NCI-H2107 treated with DMSO at 0.1 percent for 48 hours (cell line): ENCODE data around the gene SOBP.
"Not testable (repeated sequence)": the region's sequence is repeated elsewhere in the genome, so short reads cannot be mapped to it uniquely, and the experiment has no call there.

Experiments
- DNase-seq: peaks from one replicate; lab custom pipeline; 2025; ENCODE audit not compliant: unreplicated experiment; lab: John Stamatoyannopoulos, UW

The SOBP gene

DNA sequence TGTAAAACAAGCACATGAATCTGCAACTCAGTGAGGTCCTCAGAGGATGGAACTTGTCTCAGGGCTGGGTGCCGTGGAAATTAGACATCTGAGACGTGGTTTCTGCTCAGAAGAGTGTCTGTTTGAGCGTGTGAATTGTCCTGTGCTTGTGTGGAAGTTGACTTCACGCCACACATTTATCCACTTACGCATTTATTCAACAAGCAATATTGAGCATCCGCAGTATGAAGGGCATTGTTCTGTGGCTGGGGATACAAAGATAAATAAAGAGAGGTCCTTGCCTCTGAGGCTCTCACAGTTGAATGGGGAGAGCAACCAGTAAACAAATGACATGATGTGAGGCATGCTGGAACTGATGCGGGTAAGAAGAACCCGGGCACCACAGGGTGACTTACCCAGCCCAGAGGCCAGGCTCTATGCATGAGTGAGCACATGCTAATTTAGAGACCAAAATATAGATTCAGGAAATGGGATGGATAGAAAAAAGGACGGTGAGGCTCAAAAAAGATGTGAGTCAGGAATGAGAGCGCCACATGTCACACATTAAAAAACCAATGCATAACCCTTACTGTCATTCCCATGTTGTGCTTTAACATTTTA, 60.4 kb downstream of the SOBP start:
- DNase-seq = peak; percentile 71

DNA sequence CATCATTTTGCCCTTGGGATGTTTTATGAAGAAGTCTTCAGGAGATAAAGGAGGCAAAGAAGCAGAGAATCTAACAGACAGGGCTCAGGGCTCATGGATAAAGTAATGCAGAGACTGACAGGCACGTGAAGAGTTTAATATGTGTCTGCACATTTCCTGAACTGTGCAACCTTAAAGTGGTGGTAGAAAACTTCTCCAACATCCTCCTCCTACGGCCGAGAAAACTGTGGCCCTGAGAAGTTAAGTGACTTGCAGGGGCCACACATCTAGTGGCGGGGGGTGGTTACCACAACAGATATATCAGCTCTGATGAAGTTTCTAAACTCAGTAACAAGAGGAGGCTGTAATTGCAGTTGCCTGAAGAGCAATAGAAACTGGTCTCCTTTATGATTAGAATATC, 61.0 kb downstream of the SOBP start:
- no peak for DNase-seq

DNA sequence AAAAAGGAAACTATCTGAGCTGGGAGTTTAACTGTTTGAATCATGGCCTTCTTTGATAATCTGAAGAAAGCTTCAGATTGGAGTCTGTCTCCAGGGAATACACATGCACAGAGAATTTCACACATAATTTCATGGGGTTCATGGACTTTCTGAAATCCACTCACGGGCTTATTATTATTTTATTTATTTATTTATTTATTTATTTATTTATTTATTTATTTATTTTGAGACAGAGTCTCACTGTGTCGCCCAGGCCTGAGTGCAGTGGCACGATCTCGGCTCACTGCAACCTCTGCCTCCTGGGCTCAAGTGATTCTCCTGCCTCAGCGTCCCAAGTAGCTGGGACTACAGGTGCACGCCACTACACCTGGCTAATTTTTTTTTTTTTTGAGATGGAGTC, 63.2 kb downstream of the SOBP start:
- DNase-seq = not testable (repeated sequence)

DNA sequence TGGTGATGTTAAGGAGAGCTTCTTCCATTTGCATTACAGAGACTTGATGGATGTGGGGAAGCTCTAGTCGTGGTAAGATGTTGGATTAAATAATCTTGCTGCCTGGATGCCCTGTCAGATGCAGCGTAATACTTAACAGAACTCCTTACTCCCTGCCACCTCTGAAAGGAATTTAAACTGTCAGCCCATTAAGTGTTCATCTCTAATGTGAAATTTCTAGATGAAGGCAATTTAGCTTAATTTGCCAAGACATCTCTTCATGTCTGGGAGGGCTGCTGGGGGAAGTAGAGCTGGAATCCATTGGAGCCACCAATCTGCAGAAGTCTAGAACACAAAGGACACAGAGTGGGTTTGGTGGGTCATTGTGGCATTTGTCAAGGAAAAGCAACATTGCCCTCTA, 64.4 kb downstream of the SOBP start:
- no peak for DNase-seq

DNA sequence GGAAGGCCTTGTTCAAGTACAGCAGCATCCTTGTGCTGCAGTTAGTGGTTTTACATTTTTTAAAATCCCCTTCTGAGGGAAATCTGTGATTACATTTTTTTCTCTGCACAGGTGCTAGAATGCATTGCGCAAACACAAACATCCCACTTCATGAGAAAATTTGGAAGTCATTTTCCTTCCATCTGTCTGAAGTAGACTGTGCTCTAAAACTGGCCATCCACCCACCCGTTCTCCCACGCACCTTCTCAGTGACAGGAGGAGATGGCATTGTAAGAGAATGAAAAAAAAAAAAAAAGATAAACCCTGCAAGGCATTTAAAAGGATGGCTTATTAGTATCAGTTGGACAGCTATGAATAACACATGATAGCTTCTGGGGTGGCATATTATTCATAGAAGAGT, 65.0 kb downstream of the SOBP start:
- no peak for DNase-seq

DNA sequence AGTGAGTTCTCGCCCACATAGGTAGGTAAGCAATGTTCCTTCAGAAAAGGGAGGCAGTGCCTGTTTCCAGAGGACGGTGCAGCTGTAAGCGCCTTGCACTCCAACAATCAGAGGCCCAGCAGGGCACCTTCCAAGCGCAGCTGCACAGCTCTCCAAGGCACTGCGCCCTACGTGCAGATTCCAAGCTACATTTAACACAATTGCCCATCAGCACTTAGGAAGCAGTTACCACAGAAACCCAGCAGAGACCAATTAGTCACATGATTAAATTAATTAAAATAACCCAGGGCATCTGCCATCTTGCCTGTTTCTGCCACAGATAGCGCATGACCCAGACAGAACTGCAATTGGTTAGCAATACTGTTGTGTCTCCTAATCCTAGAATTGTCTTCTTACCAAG, 65.5 kb downstream of the SOBP start:
- peak; percentile 89 for DNase-seq

DNA sequence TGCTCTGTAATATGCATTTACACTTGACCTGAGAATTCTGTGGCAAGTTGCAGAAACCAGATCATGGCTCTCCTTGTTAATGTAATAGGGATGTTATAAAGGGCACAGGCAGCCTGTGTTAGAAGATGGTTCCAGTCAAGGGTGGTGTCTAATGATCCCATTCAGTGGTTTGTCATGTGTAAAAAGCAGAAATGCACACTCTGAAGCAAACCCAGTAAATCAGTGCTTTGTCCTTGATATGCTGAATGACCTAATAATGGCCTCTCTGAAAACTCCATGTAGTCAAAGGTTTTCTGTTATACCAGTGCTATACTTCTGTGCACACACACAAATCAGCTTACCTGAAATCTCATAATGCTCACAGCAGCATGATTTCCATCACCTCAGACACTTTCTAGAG, 66.2 kb downstream of the SOBP start:
- DNase-seq = no peak

DNA sequence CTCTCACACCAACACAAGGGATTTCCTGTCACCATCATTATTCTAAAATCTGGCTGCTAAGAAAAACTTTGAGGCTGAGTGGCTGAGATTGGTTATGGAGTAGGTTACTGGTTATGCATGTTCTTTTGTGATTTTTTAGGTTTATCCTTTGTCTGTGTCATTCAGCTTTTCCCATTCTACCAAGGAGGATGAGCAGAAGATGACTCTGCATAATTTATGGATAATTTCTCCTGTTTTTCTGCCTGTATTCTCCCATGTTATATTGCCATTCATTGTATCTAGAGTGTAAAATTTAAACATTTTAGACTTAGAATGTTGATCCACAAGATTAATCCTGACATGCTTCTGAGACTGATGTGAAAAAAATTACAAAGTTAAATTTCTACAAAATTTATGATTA, 67.8 kb downstream of the SOBP start:
- no peak for DNase-seq

DNA sequence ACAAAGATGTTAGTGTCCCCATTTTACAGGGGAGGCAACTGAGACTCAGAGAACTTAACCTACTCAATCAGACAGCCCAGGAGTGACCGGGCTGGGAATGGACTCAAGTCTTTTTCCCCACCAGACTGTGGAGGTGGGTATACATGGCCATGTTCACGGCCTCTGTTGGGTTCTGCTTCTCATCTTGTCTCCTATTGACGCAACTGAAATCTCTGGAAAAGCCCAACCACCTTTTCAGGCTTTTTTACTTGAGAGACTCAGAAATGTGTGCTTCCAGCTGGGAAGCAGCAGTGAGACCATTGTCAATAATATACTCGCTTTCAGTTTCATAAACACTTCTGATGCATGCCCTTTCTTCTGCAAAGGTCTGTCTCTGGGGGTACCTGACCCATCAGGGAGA, 70.7 kb downstream of the SOBP start:
- peak; percentile 32 for DNase-seq

DNA sequence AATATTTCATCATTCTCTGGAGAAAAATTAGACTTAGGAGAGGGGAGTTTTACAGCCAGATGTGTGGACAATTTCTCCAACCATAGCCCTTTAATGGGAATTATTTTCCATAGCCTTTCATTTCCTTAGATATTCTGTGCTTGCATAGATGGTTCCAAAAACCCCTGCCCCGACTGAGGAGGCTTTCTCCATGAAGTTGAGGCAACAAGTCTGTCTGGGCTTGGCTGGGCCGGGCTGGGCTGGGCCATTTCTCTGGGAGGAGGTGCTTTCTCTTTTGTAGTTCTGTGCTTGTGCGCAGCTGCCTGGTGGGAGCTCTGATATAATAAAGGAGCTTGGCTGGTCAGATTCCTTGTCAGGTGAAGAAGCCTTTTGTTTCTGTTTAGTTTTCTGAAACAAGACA, 71.4 kb downstream of the SOBP start:
- no peak for DNase-seq

DNA sequence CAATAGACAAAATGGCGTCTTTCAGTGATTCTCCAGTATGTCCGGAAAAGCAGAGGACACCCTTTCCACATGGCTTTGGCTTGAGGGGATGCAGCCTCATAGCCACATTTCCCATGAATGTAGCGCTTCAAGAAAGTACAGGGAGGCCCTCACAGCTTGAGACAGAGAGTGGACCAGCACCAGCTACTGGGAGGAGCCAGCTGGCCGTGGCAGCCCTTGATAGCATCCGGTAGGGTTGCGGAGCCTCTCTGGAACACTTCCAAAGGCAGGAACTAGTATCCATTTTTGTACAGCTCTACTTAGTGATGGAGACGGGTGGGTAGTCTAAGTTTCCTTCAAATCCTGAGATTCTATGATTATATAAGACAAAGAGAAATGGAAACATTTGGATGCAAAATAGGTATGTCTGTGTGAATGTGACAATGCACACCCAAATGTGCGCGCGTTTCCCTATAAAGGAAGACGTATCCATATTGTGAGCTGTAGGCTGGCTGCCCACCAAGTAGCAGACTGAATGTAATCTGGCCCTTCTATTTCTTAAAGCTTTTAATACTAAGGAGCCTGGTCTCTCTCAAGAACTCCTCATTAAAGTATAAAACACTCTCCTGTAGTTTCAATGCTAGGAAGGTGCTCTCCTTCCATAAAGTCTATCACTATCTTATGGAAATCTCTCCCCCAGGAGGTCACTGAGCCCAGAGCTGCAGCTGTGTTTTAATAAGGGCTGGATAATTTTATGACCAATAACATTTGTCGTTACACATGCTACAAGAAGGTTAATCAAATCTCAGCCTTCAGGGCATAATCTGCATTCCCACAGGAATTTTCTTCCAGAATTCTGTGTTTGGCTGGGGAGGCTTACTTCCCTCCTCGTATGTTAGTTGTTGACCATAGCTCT, 74.0 kb downstream of the SOBP start:
- DNase-seq = no peak

DNA sequence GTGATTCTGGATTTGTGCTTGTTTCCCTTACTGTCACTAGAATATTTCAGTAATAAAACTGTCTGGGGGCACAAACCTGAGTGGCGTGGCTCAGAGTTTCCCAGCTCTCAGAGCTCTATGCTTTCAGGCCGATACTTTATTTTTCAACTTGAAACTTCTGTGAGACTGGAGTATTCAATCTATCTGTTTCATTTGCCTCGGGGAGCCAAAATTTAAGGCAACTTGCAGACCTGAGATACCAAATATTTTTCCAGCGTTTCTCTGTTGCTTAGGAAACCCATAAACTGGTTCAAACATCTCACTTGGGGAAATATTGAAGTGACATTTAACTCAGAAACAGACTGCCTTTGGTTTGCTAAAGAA, 74.7 kb downstream of the SOBP start:
- DNase-seq = no peak

DNA sequence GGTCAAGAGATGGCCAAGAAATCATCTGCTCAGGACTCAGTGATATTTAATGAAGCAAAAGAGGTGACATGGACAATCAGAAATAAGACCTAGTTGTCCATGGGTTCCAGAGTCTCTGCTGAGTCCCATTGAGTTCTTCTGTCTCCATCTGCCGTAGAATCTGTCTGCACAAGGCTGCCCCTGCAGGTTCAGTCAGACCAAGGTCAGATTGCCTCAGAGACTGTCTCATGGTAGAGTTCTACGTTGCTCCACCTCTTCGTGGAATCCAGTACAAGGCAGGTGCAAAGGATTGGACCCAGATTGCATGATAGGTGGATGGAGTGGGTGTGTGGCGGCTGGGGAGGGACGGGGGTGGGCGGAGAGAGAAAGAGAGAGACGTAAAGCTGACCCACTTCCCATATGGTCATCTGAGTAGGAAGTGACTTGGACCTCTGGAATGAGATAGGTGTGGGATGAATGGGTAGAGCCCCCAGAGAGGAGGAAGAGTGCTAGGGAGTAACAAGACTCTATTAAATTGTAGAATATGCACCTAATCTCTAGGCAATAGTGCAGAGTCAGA, 75.3 kb downstream of the SOBP start:
- no peak for DNase-seq

DNA sequence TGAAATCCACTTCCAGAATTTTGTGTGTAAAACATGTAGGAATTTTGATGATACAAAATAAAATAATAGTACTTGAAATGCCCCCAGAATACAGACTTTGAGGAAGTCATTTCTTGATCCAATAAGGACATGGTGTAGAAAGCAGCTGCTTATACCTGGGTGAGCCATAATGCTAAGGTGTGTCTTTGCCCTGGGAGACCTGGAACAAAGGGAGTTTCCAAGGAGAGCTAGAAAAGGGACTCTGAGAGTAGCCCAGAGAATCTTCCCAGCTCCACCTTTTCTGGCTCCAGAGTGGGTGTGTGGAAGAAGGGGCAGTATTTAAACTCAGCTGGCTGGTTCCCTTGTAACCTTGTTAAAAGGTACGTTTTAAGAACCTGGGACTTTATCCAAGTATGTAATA, 77.7 kb downstream of the SOBP start:
- DNase-seq = no peak

DNA sequence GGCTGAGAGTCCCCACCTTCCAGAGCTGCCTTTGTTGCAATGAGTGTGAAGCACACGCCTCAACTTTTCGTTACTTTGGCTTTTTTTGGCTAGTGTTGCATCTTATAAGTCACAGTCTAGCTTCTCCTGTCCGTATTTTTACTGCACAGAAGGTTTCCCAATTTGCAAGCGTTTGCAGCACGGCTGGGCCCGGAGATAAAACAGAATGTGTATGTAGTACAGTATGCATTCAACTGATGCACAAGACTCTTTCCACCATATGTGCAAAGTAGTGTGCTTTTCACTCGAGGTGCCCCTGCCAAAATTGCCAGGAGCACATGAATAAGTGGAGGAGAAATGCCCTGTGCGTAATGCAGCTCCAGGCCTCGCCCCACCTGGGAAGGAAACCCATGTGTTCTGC, 79.6 kb downstream of the SOBP start:
- DNase-seq = no peak

DNA sequence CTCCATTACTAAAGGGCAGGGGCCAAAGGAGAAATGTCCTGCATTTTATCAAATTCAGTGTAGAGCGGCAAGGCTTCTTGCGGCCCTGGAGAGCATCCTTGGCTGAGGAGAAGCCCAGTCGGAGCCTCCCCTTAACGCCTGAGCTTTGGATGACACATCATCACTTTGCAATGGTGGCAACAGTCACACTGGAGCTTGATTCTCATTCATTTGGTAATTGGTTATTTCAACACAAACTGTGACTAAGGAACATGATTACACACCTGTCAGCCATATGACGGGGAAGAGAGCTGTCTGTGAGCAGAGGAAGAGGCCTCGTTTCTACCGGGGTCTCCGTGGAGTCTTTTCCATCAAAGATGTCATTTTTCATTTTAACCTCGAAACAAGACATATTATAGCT, 81.4 kb downstream of the SOBP start:
- no peak for DNase-seq

DNA sequence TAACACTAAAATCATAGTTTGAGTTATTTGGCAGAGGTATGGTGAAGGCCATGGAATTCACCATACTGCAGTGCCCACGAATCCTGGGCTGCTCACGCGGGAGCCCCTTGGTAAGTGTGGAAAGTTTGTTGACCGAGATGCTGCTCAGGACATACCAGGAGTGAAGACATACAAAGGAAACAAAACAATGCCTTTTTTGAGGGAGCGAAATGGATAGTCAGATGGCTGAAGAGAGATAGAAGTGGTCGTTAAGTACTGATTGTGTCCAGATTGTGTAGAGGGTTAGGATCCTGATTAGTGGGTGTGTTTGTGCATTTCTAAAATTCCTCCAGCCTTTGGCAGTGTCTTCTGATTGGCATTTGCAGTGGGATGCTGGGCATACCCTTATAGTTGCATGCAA, 83.0 kb downstream of the SOBP start:
- DNase-seq = no peak

DNA sequence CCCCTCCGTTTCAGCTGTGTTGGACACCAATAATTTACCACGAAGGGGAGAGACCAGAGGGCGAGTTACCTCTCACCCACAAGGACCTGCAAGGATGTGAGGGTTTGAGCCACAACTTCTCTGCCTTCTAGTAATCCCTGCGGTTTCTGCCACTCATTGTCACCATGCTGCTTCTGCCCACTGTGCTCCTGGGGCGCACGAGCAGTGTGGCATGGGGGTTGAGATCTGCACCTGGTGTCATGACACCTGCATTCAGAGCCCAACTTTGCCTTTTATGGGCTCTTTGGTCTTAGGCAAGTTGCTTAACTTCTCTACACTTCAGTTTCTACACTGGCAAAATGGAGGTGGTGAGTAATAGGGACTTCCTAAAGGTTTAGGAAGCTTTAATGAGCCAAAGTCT, 84.9 kb downstream of the SOBP start:
- DNase-seq = no peak

DNA sequence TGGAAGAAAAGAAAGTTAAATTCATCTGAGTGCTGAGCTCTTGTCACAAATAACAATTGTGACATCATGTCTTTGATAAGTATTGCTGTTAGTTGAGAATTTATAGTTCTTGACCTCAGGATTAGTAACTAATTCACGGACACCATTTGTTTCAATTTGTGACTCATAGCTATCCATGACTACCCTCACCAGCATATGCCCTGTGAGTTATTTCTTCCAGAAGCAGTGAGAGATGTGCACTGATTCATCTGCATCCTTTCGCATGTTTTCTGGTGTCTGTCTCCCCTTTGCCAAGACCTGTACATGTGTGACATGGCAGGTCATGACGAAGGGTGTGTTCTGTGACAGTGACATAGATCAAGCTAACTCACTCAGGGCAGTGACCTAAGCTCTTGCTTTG, 86.9 kb downstream of the SOBP start:
- DNase-seq = no peak

DNA sequence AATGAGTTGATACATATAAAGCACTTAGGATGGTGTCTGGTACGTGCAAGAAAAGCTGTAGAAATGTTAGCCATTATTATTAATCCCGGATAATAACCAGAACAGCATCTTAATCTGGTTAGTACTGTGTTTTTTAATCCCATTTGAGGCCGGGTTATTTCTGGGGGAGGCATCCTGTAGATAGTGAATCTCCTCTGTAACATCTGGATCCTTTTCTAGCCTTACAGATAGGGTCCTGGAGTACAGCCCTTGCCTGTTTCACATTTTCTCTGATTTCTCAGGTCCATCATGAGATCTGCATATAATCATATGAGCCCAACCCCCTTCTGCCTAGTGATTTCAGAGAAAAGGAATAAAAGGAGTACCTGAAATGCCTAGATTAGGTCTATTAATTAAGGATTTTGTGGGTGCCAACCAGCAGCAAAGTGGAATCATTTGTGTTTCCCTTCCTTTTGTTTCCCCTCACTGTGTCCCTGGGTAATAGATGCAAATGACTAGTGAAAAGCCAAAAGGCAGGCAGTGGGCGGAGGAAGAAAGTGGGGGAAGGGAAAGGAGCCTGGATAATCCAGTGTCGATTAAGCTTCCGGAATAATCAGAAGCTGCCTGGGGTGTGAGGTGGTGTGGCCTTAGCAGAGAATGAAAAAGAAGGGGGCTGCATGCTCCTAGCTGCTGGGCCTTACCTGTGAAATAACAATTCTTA, 88.9 kb downstream of the SOBP start:
- no peak for DNase-seq

DNA sequence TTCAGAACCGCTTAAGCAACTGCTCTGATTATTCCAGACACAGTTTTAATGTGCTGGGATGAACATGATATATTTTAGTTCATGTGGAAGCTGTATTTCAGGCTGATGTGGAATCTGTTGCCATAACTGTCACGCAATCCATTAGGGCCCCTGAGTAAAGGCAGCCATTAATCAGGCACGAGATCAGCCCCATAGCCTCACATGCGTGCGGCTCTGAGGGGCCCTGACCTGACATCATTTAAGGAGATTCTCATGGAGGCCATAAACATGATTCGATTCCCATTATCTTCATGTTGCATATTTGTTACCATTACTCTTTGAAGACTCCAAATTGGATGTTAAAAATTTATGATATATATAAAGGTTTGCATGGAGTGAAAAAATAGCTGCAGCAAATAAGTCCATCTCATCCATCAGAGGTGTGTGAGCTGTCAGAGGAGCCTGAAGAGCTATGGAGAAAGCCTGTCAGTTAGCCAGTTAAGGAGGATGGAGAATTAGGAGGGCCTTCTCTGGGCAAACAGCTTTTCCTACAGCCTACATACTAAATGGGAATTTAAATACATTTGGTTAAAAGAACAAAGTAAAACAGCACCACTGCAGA, 89.6 kb downstream of the SOBP start:
- DNase-seq = no peak

DNA sequence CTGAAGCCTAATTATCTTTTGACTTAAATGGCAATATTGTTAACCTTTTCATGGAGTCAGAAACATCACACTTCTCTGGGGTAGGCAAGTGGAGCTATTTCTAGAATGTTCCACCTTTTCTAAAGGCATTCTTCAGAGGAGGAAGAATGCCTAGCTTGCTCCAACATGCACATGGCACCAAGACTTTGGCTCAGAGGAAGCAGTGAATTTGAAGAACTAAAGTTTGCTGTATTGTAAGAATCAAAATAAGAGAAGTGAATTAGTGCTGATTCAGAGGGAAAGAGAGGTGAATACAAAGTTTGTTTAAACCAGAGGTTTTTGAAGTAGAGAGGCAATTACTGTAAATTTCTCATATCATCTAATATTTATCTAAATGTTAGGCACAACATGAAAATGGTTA, 92.2 kb downstream of the SOBP start:
- DNase-seq = no peak
